Raji (cell line): ENCODE measurements around the gene SUN1.
A peak's percentile ranks its signal among the peaks of the same experiment; 100 is the strongest.

Source experiments
- POLR2A ChIP-seq: IDR thresholded peaks from 2 replicates; pipeline ENCODE4 v1.6.1; 2011; ENCODE audit warnings: low read depth, low read length, control low read depth; ENCODE audit not compliant: insufficient read depth

Gene SUN1

DNA sequence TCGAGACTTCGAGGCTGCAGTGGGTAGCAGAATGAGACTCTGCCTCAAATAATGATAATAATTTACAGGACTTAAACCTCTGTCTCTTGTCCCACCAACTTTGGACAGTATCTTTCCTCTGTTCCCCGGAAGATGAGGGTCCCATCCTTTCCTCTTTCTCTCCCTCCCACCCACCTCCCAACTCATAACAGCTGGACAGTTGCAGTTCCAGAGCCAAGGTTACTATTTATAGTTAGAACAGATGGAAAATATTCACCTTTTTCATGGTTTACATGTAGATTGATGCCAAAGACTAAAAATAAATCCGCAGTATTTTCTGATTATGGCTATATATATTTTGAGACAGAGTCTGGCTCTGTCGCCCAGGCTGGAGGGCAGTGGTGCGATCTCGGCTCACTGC lies 31.6 kb upstream of the SUN1 start:
- TF ChIP-seq POLR2A, result no peak

GRCh38 chr7:801940-802381 lies 30.3 kb upstream of the SUN1 start:
- no peak for TF ChIP-seq POLR2A

- no peak for TF ChIP-seq POLR2A
These were observed 29.6 kb upstream of the SUN1 start for GRCh38 chr7:802500-803242.

DNA sequence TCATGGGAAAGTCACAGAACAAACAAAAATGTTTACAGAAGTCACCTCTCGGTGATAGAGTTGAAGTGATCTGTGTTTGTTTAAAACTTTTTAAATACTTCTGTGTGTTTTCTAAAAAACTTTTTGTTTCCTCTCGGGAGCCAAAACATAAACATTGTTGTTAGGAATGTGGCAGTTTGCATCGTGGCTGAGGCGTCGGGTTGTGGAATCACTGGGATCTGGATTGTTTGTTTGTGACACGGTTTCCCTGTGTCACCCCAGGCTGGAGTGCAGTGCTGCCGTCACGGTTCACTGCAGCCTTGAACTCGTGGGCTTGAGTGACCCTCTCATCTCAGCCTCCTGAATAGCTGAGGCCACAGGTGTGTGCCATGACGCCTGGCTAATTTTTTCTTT lies 29.0 kb upstream of the SUN1 start:
- TF ChIP-seq POLR2A, result no peak

GRCh38 chr7:805261-805660 lies 27.0 kb upstream of the SUN1 start:
- TF ChIP-seq POLR2A, result no peak

- TF ChIP-seq POLR2A, result no peak
These were observed 16.7 kb upstream of the SUN1 start for GRCh38 chr7:815284-816216.

- peak; percentile 64 for TF ChIP-seq POLR2A
These were observed 16.0 kb upstream of the SUN1 start for GRCh38 chr7:816300-816750.

DNA sequence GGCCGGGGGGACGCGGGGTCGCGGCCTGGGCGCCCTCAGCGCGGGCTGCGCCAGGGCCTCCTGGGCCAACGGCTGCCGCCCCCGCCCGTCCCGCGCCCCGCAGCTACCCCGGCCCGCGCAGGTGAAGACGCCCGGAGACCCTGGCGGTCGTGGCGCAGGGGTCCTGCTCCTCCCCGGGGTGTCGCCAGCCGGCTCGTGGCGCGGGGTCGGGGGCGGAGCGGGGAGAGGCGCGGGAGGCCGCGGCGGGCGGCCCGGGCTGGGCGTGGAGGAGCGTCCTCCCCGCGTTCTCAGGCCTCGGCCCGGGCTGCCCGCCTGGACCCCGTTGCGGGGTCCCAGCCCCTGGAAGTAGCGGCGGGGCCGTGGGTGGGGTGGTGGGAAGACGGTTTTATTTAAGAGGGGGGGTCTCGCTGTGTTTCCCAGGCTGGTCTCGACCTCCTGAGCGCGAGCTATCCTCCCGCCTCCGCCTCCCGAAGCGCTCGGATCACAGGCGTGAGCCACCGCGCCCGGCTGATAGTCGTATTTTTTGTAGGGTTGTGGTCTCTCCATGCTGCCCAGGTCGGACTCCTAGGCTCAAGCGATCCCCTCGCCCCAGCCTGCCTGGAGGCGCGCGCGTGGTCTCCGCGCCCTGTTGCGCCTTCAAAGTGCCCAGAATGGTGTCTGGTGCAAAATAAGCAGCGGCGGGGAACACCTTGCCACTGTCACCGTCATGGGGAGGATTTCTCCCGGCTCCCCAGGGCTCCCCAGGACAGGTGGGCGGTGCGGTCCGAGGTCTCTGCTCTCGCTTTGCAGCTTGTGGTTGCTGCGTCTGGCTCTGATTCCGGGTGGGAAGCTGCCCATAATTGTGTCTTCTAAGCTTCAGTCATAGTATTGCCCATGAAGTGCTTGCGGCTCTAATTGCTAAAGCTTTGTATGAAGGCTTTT lies 15.3 kb upstream of the SUN1 start:
- TF ChIP-seq POLR2A, result no peak

- no peak for TF ChIP-seq POLR2A
These were observed 14.1 kb upstream of the SUN1 start for GRCh38 chr7:818031-818699.

DNA sequence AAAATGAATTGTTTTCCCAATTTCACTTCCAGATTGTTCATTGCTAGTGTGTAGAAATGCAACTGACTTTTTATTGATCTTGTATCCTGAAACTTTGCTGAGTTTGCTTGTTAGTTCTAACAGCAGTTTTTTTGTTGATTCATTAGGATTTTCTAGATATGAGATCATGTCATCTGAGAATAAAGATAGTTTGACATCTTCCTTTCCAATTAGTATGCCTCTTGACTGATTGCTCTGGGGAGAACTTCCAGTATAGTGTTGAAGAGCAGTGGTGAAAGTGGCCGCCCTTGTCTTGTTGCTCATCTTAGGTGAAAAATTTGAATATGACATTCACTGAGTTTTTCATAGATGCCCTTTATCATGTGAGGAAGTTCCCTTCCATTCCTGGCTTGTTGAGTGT lies 11.9 kb upstream of the SUN1 start:
- no peak for TF ChIP-seq POLR2A

DNA sequence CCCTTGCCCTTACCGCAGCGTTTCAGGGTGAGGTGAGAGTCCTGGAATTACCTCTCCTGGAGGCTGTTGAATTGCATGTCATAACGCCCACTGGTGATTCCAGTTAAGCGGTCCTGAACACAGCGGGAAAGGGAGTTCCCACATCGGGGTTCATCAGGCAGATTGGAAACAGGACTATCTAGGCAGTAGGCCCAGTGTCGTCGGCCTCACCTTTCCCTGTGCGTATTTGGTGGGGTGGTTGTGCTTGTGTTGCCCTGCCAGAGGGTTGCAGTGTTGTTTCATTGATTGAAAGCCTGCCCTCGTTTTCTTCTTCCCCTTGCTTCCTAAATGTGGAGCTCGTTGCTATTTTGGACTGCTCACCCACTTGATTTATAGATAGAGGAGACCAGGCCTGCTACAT lies 10.6 kb upstream of the SUN1 start:
- no peak for TF ChIP-seq POLR2A

DNA sequence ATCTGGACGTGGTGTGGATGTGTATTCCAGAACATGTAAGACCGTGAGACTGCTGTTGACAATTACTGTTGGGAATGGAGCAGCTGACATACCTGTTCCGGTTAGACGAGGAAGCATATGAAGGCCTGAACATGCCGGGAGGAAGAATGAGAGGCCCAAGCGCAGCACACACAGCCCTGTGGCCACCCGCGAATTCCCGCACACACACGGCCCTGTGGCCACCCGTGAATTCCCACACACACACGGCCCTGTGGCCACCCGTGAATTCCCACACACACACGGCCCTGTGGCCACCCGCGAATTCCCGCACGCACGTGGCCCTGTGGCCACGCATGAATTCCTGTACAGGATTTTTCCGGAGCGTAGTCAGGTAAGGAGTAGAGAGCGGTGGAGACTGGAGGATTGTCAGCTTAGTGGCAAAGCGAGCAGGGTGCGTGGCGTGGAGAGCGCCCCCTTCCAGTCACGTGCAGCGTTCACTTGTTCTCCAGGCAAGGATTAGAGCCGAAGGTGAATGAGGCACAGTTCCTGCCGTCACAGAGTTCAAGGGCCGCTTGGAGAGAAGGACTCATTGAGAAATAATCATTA lies 9.5 kb upstream of the SUN1 start:
- no peak for TF ChIP-seq POLR2A

DNA sequence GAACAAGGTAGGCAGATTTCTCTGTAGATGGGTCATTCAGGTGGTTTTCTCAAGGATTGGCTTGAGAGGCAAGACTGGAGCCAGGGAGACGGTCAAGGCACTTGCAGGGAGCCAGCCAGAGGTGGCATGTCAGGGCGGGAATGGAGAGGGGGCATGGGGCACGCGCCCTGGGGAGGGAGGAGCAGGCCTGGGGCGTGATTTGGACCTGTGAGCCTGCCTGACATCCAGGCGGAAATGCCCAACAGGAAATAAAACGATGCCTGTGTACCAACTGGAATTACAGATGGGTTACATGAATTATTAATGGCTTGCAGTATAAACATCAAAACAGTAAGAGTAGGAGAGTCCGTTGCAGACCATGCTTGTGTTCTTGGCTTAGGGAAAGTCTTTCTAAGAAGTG lies 8.6 kb upstream of the SUN1 start:
- TF ChIP-seq POLR2A, result no peak

- TF ChIP-seq POLR2A, result no peak
These were observed 8.2 kb upstream of the SUN1 start for GRCh38 chr7:824081-824480.
